GM19467 (cell line): ENCODE measurements around the gene ACLY.

Experiments used
- ATAC-seq: cut with Tn5 transposase; IDR thresholded peaks from one replicate; pipeline ENCODE4 v1.9.1; 2021; ENCODE audit warnings: mild to moderate bottlenecking, moderate library complexity; ENCODE audit not compliant: unreplicated experiment

The ACLY gene

GRCh38 chr17:41913798-41914197, 5.0 kb downstream of the ACLY start:
- ATAC-seq: no peak

GRCh38 chr17:41912925-41913324, 5.8 kb downstream of the ACLY start:
- no peak for ATAC-seq

GRCh38 chr17:41910701-41911391, 7.9 kb downstream of the ACLY start:
- no peak for ATAC-seq

GRCh38 chr17:41909088-41909487, 9.7 kb downstream of the ACLY start:
- ATAC-seq: no peak

- no peak for ATAC-seq
Observed at GRCh38 chr17:41907633-41908539, 10.9 kb downstream of the ACLY start.

- ATAC-seq: no peak
Observed at GRCh38 chr17:41907185-41907556, 11.6 kb downstream of the ACLY start.

GRCh38 chr17:41906465-41907184, 12.1 kb downstream of the ACLY start:
- ATAC-seq: no peak

- ATAC-seq: no peak
Observed at GRCh38 chr17:41905172-41905571, 13.6 kb downstream of the ACLY start.

- ATAC-seq: no peak
Observed at GRCh38 chr17:41904242-41904841, 14.4 kb downstream of the ACLY start.

GRCh38 chr17:41901646-41902045, 17.1 kb downstream of the ACLY start:
- no peak for ATAC-seq

GRCh38 chr17:41896726-41897125, 22.0 kb downstream of the ACLY start:
- ATAC-seq: no peak

GRCh38 chr17:41895617-41896016, 23.1 kb downstream of the ACLY start:
- no peak for ATAC-seq

- ATAC-seq: no peak
Observed at GRCh38 chr17:41894791-41895331, 23.9 kb downstream of the ACLY start.

- no peak for ATAC-seq
Observed at GRCh38 chr17:41893384-41893783, 25.4 kb downstream of the ACLY start.

GRCh38 chr17:41892021-41892376, 26.8 kb downstream of the ACLY start:
- no peak for ATAC-seq

GRCh38 chr17:41891135-41892020, 27.4 kb downstream of the ACLY start:
- no peak for ATAC-seq

- ATAC-seq: no peak
Observed at GRCh38 chr17:41888332-41888965, 30.3 kb downstream of the ACLY start.

GRCh38 chr17:41885733-41886132, 33.0 kb downstream of the ACLY start:
- no peak for ATAC-seq

GRCh38 chr17:41882756-41883155, 36.0 kb downstream of the ACLY start:
- ATAC-seq: no peak

- no peak for ATAC-seq
Observed at GRCh38 chr17:41880130-41880529, 38.6 kb downstream of the ACLY start.
